Measurements from ENCODE around the gene RAB35.

DNA sequence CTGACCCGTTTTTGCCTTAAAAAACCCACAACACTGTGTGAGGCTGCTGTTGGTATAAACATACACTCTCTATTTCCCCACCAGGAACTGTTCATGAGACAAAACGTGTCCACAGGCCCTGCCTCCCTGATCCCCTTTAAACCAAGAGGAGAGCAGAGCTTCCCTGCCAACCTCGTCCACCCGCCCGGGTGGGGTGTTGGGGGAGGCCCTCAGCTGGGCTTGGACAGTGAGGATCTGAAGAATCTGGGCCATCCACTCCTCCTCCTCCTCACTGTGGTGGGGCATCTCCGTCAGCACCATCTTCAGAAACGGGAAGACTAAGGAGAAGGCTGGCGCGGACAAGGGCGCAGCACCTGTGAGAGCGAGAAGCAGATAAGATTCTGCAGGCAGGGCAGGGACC, 41.1 kb upstream of the RAB35 start:
- TF ChIP-seq, protein P1, sequence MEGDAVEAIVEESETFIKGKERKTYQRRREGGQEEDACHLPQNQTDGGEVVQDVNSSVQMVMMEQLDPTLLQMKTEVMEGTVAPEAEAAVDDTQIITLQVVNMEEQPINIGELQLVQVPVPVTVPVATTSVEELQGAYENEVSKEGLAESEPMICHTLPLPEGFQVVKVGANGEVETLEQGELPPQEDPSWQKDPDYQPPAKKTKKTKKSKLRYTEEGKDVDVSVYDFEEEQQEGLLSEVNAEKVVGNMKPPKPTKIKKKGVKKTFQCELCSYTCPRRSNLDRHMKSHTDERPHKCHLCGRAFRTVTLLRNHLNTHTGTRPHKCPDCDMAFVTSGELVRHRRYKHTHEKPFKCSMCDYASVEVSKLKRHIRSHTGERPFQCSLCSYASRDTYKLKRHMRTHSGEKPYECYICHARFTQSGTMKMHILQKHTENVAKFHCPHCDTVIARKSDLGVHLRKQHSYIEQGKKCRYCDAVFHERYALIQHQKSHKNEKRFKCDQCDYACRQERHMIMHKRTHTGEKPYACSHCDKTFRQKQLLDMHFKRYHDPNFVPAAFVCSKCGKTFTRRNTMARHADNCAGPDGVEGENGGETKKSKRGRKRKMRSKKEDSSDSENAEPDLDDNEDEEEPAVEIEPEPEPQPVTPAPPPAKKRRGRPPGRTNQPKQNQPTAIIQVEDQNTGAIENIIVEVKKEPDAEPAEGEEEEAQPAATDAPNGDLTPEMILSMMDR (IDR thresholded peaks at IDR 0.05) = no peak
- TF ChIP-seq POLR2AphosphoS5 (IDR thresholded peaks at IDR 0.05) (no peak), EP300 (IDR thresholded peaks at IDR 0.05) (no peak)

Measured in stomach (tissue), 4 donors.